Limb (tissue), 2 donors: ENCODE results near the gene RPP25L.

Experiments used
- DNase-seq, 2 donors: peaks; one replicate each; pipeline ENCODE4 v3.0.0-alpha.2; 2016; ENCODE audit errors: extremely low spot score in 2 of 2

RPP25L gene

GRCh38 chr9:34585946-34586669 lies 25.8 kb downstream of the RPP25L start:
- no peak for DNase-seq

GRCh38 chr9:34584970-34585369 lies 26.9 kb downstream of the RPP25L start:
- no peak for DNase-seq

- no peak for DNase-seq
Observed at GRCh38 chr9:34582787-34583186, 29.1 kb downstream of the RPP25L start.

GRCh38 chr9:34581318-34581717 lies 30.6 kb downstream of the RPP25L start:
- no peak for DNase-seq

- no peak for DNase-seq
Observed at GRCh38 chr9:34580358-34580757, 31.5 kb downstream of the RPP25L start.

- no peak for DNase-seq
Observed at GRCh38 chr9:34579808-34580163, 32.1 kb downstream of the RPP25L start.

- peak in 1 of 2 donors; percentile 69 for DNase-seq
Observed at GRCh38 chr9:34579104-34579807, 32.6 kb downstream of the RPP25L start.

GRCh38 chr9:34578241-34579103 lies 33.4 kb downstream of the RPP25L start:
- peak in 1 of 2 donors; percentile 71 for DNase-seq

GRCh38 chr9:34577400-34578240 lies 34.3 kb downstream of the RPP25L start:
- DNase-seq: peak in 1 of 2 donors; percentile 86

GRCh38 chr9:34576597-34577399 lies 35.1 kb downstream of the RPP25L start:
- DNase-seq: no peak

GRCh38 chr9:34575862-34576596 lies 35.9 kb downstream of the RPP25L start:
- DNase-seq: no peak

GRCh38 chr9:34575241-34575640 lies 36.7 kb downstream of the RPP25L start:
- no peak for DNase-seq

- DNase-seq: no peak
Observed at GRCh38 chr9:34574571-34574970, 37.3 kb downstream of the RPP25L start.

GRCh38 chr9:34573599-34574325 lies 38.1 kb downstream of the RPP25L start:
- DNase-seq: no peak

- no peak for DNase-seq
Observed at GRCh38 chr9:34572628-34573027, 39.3 kb downstream of the RPP25L start.

GRCh38 chr9:34572092-34572491 lies 39.8 kb downstream of the RPP25L start:
- no peak for DNase-seq

- no peak for DNase-seq
Observed at GRCh38 chr9:34571481-34571810, 40.5 kb downstream of the RPP25L start.

GRCh38 chr9:34570809-34571480 lies 41.0 kb downstream of the RPP25L start:
- no peak for DNase-seq

GRCh38 chr9:34570376-34570775 lies 41.5 kb downstream of the RPP25L start:
- no peak for DNase-seq
